Lower lobe of right lung (tissue), 2 donors: Measurements from ENCODE around the gene C11orf68. TPM values are rescaled to one million over a fixed set of nuclear protein-coding genes. Genes with fewer than 3 reads are reported as not detected.

ENCODE experiments used
- ATAC-seq, 2 donors: fragments of 200-7000 bp; cut with Tn5 transposase; one replicate each; pipeline ENCODE4 v1.9.1; 2020 to 2022; ENCODE audit warnings: mild to moderate bottlenecking in 2 of 2, moderate library complexity in 2 of 2
- DNase-seq: peaks from one replicate; pipeline ENCODE4 v3.0.0-alpha.2; 2020
- H3K27ac ChIP-seq: fragments of 200-600 bp; one replicate; pipeline ENCODE4 v1.8.0; 2022
- H3K27me3 ChIP-seq: fragments of 200-600 bp; one replicate; pipeline ENCODE4 v1.8.0; 2022; ENCODE audit warnings: low read depth
- H3K36me3 ChIP-seq: fragments of 200-600 bp; one replicate; pipeline ENCODE4 v1.8.0; 2022; ENCODE audit warnings: mild to moderate bottlenecking
- H3K4me1 ChIP-seq: fragments of 200-600 bp; one replicate; pipeline ENCODE4 v1.8.0; 2022
- H3K4me3 ChIP-seq: fragments of 200-600 bp; one replicate; pipeline ENCODE4 v1.8.0; 2022; ENCODE audit warnings: mild to moderate bottlenecking
- H3K9me3 ChIP-seq: fragments of 200-600 bp; one replicate; pipeline ENCODE4 v1.8.0; 2022
- CTCF ChIP-seq: fragments of 200-600 bp; IDR thresholded peaks from one replicate; pipeline ENCODE4 v1.8.0; 2022; ENCODE audit warnings: antibody characterized with exemption, mild to moderate bottlenecking
- intact Hi-C: fragments of 100-400 bp; cut with DNase I; formaldehyde crosslinking; loops from one replicate; pipeline ENCODE4 v1.11.0; 2022
- total RNA-seq: library from RNA; stranded (reverse); fragmentation: NEBNext Ultra II Directional; extraction: Animal tissue kit (Norgen Biotek cat#: 25700); gene quantifications from one replicate; pipeline ENCODE4 v1.2.1, GENCODE V29; 2021
- donor health status: DM: no; HTN: yes; CAD: no; lungs with severe emphysema.

C11orf68 gene
- total RNA-seq, 1 donor from 2014 or later, result 36.5 TPM

GRCh38 chr11:65870706-65871681 lies 47.9 kb downstream of the C11orf68 start:
- peak; percentile 53 for DNase-seq
- no peaks in the 10 kb centered on the region for H3K27me3 ChIP-seq
- peaks cover 26% of the 10 kb centered on the region for H3K4me1 ChIP-seq
- H3K36me3 ChIP-seq, result peaks cover 34% of the 10 kb centered on the region
- peak overlapping the region; percentile 62 for H3K4me3 ChIP-seq
- ATAC-seq, result no peak
- intact Hi-C loops, result no loop called here
- no peak for TF ChIP-seq CTCF
- peak overlapping the region; percentile 87 for H3K27ac ChIP-seq
- H3K9me3 ChIP-seq, result no peaks in the 10 kb centered on the region

DNA sequence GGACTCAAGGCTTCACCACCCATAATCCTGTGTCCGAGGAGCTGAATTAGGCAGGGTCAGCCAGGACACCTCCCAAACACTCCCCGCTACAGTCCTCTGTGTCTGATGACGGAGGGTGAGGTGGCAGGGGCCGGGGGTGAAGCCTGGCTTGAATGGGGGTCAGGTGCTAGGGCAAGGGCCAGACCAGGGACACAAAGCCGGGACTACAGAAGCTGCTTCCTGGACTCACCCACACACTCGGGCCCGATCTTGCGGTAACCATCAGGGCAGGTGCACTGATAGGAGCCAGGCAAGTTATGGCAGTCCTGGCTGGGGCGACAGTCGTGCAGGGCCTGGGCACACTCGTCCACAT lies 48.6 kb downstream of the C11orf68 start:
- no peak overlapping the region for H3K4me3 ChIP-seq
- intact Hi-C loops, result no loop called here
- H3K27me3 ChIP-seq, result no peaks in the 10 kb centered on the region
- H3K36me3 ChIP-seq, result peaks cover 41% of the 10 kb centered on the region
- ATAC-seq (no peak), DNase-seq (peak; percentile 48)
- peaks cover 26% of the 10 kb centered on the region for H3K4me1 ChIP-seq
- TF ChIP-seq CTCF, result no peak
- H3K27ac ChIP-seq, result no peak overlapping the region
- no peaks in the 10 kb centered on the region for H3K9me3 ChIP-seq

DNA sequence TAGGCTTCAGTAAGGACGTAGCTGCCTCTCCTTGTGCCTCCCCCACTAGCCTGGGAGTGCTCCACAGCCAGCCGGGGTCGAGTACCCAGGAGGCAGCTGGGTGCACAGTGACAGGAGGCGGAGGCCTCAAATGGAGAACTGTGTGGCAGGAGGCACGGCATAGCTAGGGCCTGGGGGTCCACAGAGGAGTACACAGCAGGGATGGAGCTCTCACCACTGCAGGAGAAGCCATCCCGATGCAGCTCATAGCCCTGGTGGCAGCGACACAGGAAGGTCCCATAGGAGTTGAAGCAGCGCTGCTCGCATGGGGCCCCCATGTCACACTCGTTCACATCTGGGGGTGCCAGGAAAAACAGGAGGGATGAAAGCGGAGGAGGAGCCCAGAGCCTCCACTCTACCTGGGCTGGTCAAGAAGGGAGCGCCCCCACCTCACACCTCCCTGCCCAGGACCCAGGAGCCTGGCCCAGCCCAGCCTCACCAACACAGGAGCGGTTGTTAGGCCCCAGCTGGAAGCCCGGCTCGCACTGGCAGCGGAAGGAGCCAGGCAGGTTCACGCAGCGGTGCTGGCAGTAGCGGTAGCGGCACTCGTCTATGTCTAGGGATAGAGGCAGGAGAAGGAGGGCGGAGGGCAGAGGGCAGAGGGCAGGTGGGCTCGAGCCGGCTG lies 49.1 kb downstream of the C11orf68 start:
- no peak for TF ChIP-seq CTCF
- DNase-seq (peak; percentile 45), ATAC-seq (no peak)
- intact Hi-C loops, result no loop called here
- H3K27me3 ChIP-seq, result no peaks in the 10 kb centered on the region
- no peaks in the 10 kb centered on the region for H3K9me3 ChIP-seq
- H3K27ac ChIP-seq, result no peak overlapping the region
- no peak overlapping the region for H3K4me3 ChIP-seq
- peaks cover 46% of the 10 kb centered on the region for H3K36me3 ChIP-seq
- peaks cover 26% of the 10 kb centered on the region for H3K4me1 ChIP-seq

DNA sequence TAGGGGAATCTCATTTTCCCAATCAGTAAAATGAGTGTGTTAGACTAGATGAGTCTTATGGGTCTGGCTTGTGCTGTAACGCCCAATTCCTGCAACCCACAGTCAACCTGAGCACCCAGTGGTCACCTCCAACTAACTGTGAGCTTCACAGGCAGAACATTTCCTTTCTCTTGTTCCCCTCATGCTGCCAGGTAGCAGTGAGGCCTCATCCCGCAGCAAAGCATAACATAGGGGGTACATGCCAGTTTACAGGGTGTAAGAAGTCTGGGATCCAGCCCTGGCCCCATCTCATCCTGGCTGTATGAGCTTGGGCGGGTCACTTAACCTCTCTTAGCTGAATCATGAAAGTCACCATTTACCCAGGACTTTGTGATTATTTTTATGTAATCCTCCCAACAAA lies 50.0 kb downstream of the C11orf68 start:
- Histone ChIP-seq H3K4me3 (no peak overlapping the region), H3K27me3 (no peaks in the 10 kb centered on the region), H3K27ac (no peak overlapping the region), H3K36me3 (peaks cover 55% of the 10 kb centered on the region), H3K4me1 (peaks cover 23% of the 10 kb centered on the region), H3K9me3 (no peaks in the 10 kb centered on the region)
- no peak for TF ChIP-seq CTCF
- DNase-seq (no peak), ATAC-seq (no peak)
- intact Hi-C loops, result no loop called here

- peaks cover 62% of the 10 kb centered on the region for H3K36me3 ChIP-seq
- peaks cover 19% of the 10 kb centered on the region for H3K4me1 ChIP-seq
- no peak overlapping the region for H3K27ac ChIP-seq
- peak; percentile 47 for DNase-seq
- no peak for TF ChIP-seq CTCF
- no peaks in the 10 kb centered on the region for H3K9me3 ChIP-seq
- intact Hi-C loops, result no loop called here
- no peaks in the 10 kb centered on the region for H3K27me3 ChIP-seq
- no peak overlapping the region for H3K4me3 ChIP-seq
- ATAC-seq, result no peak
These were observed 50.7 kb downstream of the C11orf68 start for GRCh38 chr11:65868076-65868667.
